Measurements from ENCODE around the gene MRPL24. TPM values are rescaled to one million over a fixed set of nuclear protein-coding genes. Genes with fewer than 3 reads are reported as not detected.
"Not testable (repeated sequence)": the region's sequence is repeated elsewhere in the genome, so short reads cannot be mapped to it uniquely, and the experiment has no call there.

Gene MRPL24
- total and polyA plus RNA-seq, 4 donors: 26.7 to 120 (median 79.5) TPM

DNA sequence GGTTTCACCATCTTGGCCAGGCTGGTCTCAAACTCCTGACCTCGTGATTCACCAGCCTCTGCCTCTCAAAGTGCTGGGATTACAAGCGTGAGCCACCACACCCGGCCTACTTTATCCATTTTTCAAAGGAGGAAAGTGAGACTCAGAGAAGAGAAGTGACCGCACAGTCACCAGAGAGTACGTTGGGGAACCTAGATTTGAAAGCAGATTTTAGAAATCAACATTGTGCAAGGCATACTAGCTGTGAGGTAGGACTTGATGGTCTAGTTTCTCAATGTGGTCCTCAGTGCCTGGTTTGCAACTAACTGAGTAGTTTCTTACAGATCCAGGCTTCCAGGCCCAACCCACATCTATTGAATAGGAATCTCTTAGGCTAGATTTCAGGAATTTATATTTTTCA is 24.8 kb upstream of the MRPL24 start:
- H3K9ac ChIP-seq (ENCODE audit: insufficient read depth in 1 of 2, low read length in 2 of 2): no peak overlapping the region
- no peaks in the 10 kb centered on the region for H3K27me3 ChIP-seq (ENCODE audit: control insufficient read depth in 3 of 3, insufficient read depth in 3 of 3, low read length in 2 of 3)
- no peak overlapping the region for H3K4me3 ChIP-seq
- ATAC-seq (ENCODE audit: insufficient read depth, low FRiP score) (no peak), DNase-seq (no peak)
- H3K36me3 ChIP-seq (ENCODE audit: control insufficient read depth in 4 of 4, insufficient read depth in 4 of 4, low read length in 4 of 4): peaks cover 0 to 6% (median 4%) of the 10 kb centered on the region in 4 donors
- no peak for TF ChIP-seq CTCF (IDR thresholded peaks at IDR 0.05; ENCODE audit: control extremely low read depth, extremely low read depth)
- no peaks in the 10 kb centered on the region for H3K9me3 ChIP-seq (ENCODE audit: control insufficient read depth in 4 of 4, insufficient read depth in 3 of 4, low read length in 3 of 4)
- H3K27ac ChIP-seq (ENCODE audit: low read depth in 1 of 2, low read length in 1 of 2): peak overlapping the region in 1 of 2 donors; percentile 92
- H3K4me1 ChIP-seq (ENCODE audit: control insufficient read depth in 5 of 5, insufficient read depth in 5 of 5, low read length in 5 of 5): peaks cover 4 to 32% (median 7%) of the 10 kb centered on the region in 5 donors
- WGBS, 2 donors: 40 to 78% methylated on average over 5 of the region's 5 CpGs

GRCh38 chr1:156765136-156765535 is 24.2 kb upstream of the MRPL24 start:
- not testable (repeated sequence) for H3K27ac ChIP-seq (ENCODE audit: low read depth in 1 of 2, low read length in 1 of 2); H3K27me3 ChIP-seq (ENCODE audit: control insufficient read depth in 3 of 3, insufficient read depth in 3 of 3, low read length in 2 of 3); ATAC-seq (ENCODE audit: insufficient read depth, low FRiP score); H3K9ac ChIP-seq (ENCODE audit: insufficient read depth in 1 of 2, low read length in 2 of 2); H3K9me3 ChIP-seq (ENCODE audit: control insufficient read depth in 4 of 4, insufficient read depth in 3 of 4, low read length in 3 of 4); H3K4me3 ChIP-seq; H3K36me3 ChIP-seq (ENCODE audit: control insufficient read depth in 4 of 4, insufficient read depth in 4 of 4, low read length in 4 of 4); DNase-seq
- peaks cover 4 to 28% (median 7%) of the 10 kb centered on the region in 5 donors for H3K4me1 ChIP-seq (ENCODE audit: control insufficient read depth in 5 of 5, insufficient read depth in 5 of 5, low read length in 5 of 5)
- WGBS, 2 donors: 95% methylated on average over 14 to 15 of the region's 15 CpGs

DNA sequence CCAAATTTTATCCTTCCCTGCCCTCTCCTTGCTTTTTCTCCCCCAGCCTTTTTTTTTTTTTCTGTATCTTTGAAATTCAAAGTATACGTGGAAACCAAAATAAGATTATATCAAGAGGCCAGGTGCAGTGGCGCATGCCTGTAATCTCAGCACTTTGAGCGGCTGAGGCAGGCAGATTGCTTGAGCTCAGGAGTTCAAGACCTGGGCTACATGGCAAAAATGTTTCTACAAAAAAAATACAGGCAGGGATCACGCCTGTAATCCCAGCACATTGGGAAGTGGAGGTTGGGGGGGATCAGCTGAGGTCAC is 19.9 kb upstream of the MRPL24 start:
- ATAC-seq (ENCODE audit: insufficient read depth, low FRiP score): no peak
- 83 to 90% methylated on average over 4 of the region's 4 CpGs for WGBS, 2 donors
- H3K9me3 ChIP-seq (ENCODE audit: control insufficient read depth in 4 of 4, insufficient read depth in 3 of 4, low read length in 3 of 4): no peaks in the 10 kb centered on the region
- no peak overlapping the region for H3K9ac ChIP-seq (ENCODE audit: insufficient read depth in 1 of 2, low read length in 2 of 2)
- H3K4me1 ChIP-seq (ENCODE audit: control insufficient read depth in 5 of 5, insufficient read depth in 5 of 5, low read length in 5 of 5): no peaks in the 10 kb centered on the region
- no peak overlapping the region for H3K27ac ChIP-seq (ENCODE audit: low read depth in 1 of 2, low read length in 1 of 2)
- no peak for TF ChIP-seq CTCF (IDR thresholded peaks at IDR 0.05; ENCODE audit: control extremely low read depth, extremely low read depth)
- no peaks in the 10 kb centered on the region for H3K27me3 ChIP-seq (ENCODE audit: control insufficient read depth in 3 of 3, insufficient read depth in 3 of 3, low read length in 2 of 3)
- H3K36me3 ChIP-seq (ENCODE audit: control insufficient read depth in 4 of 4, insufficient read depth in 4 of 4, low read length in 4 of 4): no peaks in the 10 kb centered on the region
- DNase-seq: no peak
- no peak overlapping the region for H3K4me3 ChIP-seq

DNA sequence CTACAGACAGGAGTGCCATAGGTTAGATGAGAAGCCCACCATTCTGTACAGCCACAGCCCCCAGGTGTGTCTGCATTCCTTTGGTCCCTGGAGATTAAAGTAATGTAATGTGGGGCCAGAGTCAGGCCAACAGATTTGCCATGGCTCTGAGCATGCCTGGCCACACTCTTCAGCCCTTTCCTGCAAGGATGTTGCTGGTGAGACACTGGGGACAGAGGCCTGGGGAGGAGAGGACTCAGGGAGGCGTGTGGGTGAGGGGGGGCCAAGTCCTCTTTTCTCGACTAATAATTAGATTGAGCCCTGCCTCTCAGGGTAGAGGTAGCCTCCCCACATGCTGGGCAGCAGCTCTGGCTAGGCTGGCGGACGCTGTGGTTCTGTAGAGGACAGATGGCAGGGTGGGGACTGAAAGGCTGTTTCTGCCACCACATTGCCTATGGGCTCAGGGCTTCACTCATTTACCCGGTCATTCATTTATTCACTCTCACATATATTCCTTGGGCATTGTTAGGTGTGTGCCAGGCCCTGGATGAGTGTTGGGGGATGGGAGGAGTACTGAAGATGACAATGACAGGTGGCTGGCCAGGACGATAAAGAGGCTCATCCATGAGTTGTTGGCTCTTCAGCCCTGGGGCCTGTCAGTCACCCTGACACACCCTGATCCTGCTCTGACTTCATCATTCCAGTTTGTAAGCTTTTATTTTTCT is 19.4 kb upstream of the MRPL24 start:
- H3K4me1 ChIP-seq (ENCODE audit: control insufficient read depth in 5 of 5, insufficient read depth in 5 of 5, low read length in 5 of 5): no peaks in the 10 kb centered on the region
- no peak for ATAC-seq (ENCODE audit: insufficient read depth, low FRiP score)
- no peak for TF ChIP-seq CTCF (IDR thresholded peaks at IDR 0.05; ENCODE audit: control extremely low read depth, extremely low read depth)
- H3K27ac ChIP-seq (ENCODE audit: low read depth in 1 of 2, low read length in 1 of 2): no peak overlapping the region
- no peak for DNase-seq
- H3K4me3 ChIP-seq: no peak overlapping the region
- H3K36me3 ChIP-seq (ENCODE audit: control insufficient read depth in 4 of 4, insufficient read depth in 4 of 4, low read length in 4 of 4): no peaks in the 10 kb centered on the region
- H3K9ac ChIP-seq (ENCODE audit: insufficient read depth in 1 of 2, low read length in 2 of 2): no peak overlapping the region
- 71 to 79% methylated on average over 6 of the region's 6 CpGs for WGBS, 2 donors
- no peaks in the 10 kb centered on the region for H3K27me3 ChIP-seq (ENCODE audit: control insufficient read depth in 3 of 3, insufficient read depth in 3 of 3, low read length in 2 of 3)
- no peaks in the 10 kb centered on the region for H3K9me3 ChIP-seq (ENCODE audit: control insufficient read depth in 4 of 4, insufficient read depth in 3 of 4, low read length in 3 of 4)

DNA sequence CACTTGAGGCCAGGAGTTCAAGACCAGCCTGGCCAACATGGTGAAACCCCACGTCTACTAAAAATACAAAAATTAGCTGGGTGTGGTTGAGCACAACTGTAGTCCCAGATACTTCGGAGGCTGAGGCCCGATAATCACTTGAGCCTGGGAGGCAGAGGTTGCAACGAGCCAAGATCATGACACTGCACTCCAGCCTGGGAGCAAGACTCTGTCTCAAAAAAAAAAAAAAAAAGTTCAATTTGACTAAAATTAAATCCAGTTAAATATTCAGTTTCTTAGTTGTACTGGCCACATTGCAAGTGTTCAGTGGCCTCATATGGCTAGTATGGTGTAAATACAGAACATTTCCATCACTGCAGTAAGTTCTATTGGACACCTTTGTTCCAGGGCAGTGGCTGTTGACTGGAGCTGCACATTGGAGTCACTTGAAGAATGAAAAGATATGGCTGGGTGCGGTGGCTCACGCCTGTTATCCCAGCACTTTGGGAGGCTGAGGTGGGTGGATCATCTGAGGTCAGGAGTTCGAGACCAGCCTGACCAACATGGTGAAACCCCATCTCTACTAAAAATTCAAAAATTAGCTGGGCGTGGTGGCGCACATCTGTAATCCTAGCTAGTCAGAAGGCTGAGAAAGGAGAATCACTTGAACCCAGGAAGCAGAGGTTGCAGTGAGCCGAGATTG is 16.8 kb upstream of the MRPL24 start:
- not testable (repeated sequence) for H3K36me3 ChIP-seq (ENCODE audit: control insufficient read depth in 4 of 4, insufficient read depth in 4 of 4, low read length in 4 of 4); H3K9ac ChIP-seq (ENCODE audit: insufficient read depth in 1 of 2, low read length in 2 of 2); H3K4me1 ChIP-seq (ENCODE audit: control insufficient read depth in 5 of 5, insufficient read depth in 5 of 5, low read length in 5 of 5); H3K27ac ChIP-seq (ENCODE audit: low read depth in 1 of 2, low read length in 1 of 2); DNase-seq; H3K27me3 ChIP-seq (ENCODE audit: control insufficient read depth in 3 of 3, insufficient read depth in 3 of 3, low read length in 2 of 3); ATAC-seq (ENCODE audit: insufficient read depth, low FRiP score); H3K4me3 ChIP-seq; H3K9me3 ChIP-seq (ENCODE audit: control insufficient read depth in 4 of 4, insufficient read depth in 3 of 4, low read length in 3 of 4)
- WGBS, 2 donors: 85 to 91% methylated on average over 10 of the region's 10 CpGs
